Stomach (tissue), 9 donors: ENCODE measurements around the gene CDHR4. TPM values are rescaled to one million over a fixed set of nuclear protein-coding genes. Genes with fewer than 3 reads are reported as not detected.
A peak's percentile ranks its signal among the peaks of the same experiment; 100 is the strongest.

Source experiments
- DNase-seq, 2 donors: peaks; one replicate each; pipeline versions ENCODE4 v3.0.0 to v3.0.0-alpha.2; 2013 to 2019
- H3K27ac ChIP-seq, 5 donors: fragments of 200-600 bp in 4 of 5; sonication (generic) in 4 of 5; one replicate each; pipeline ENCODE4 v1.5.1; 2013 to 2019; ENCODE audit warnings: mild to moderate bottlenecking in 1 of 5, moderate library complexity in 1 of 5
- H3K27me3 ChIP-seq, 3 donors: fragments of 200-600 bp; sonication (generic); one replicate each; pipeline ENCODE4 v1.5.1; 2017 to 2019; ENCODE audit warnings: mixed run types in 1 of 3
- H3K36me3 ChIP-seq, 4 donors: fragments of 200-600 bp; sonication (generic); 1 replicate in 3 of 4; 2 replicates in 1 of 4; pipeline ENCODE4 v1.5.1; 2016 to 2019
- H3K4me1 ChIP-seq, 4 donors: fragments of 200-600 bp; sonication (generic); one replicate each; pipeline ENCODE4 v1.5.1; 2016 to 2019
- H3K4me3 ChIP-seq, 4 donors: fragments of 200-600 bp; sonication (generic) in 3 of 4; one replicate each; pipeline ENCODE4 v1.5.1; 2016 to 2019; ENCODE audit warnings: mild to moderate bottlenecking in 1 of 4
- H3K9me3 ChIP-seq, 4 donors: fragments of 200-600 bp; sonication (generic); one replicate each; pipeline ENCODE4 v1.5.1; 2016 to 2019
- CTCF ChIP-seq, 7 experiments: fragments of 450-650 bp in 4 of 7; fragments of 200-600 bp in 3 of 7; sonication (generic) in 3 of 7; IDR thresholded peaks; one replicate each; pipeline ENCODE4 v1.5.1; 2016 to 2019; ENCODE audit warnings: antibody characterized with exemption in 7 of 7, control low read depth in 2 of 7, mild to moderate bottlenecking in 1 of 7
- EP300 ChIP-seq: sonication (generic); formaldehyde crosslinking; IDR thresholded peaks from one replicate; pipeline ENCODE4 v1.6.1; 2017; ENCODE audit warnings: antibody characterized with exemption
- POLR2A ChIP-seq, 4 donors: fragments of 450-650 bp; IDR thresholded peaks; one replicate each; pipeline ENCODE4 v1.6.1; 2016; ENCODE audit warnings: antibody characterized with exemption in 4 of 4, control low read depth in 2 of 4, mild to moderate bottlenecking in 1 of 4, moderate library complexity in 1 of 4
- POLR2AphosphoS5 ChIP-seq, 3 donors: sonication (generic); formaldehyde crosslinking; IDR thresholded peaks; one replicate each; pipeline ENCODE4 v1.6.1; 2016; ENCODE audit warnings: antibody characterized with exemption in 3 of 3
- WGBS, 5 donors: extraction: QIAGEN DNeasy Blood & Tissue Kit in 3 of 5; methylation state at CpG; one replicate each; pipeline versions ENCODE4 v1.1.5 to v1.1.7; 2013 to 2018; 5-methylcytosine and 5-hydroxymethylcytosine counted together
- intact Hi-C: fragments of 100-400 bp; cut with DNase I; formaldehyde crosslinking; loops from one replicate; pipeline ENCODE4 v1.15.1; 2023; ENCODE audit warnings: low total_unique reads
- polyA plus RNA-seq, 3 donors: library from polyadenylated mRNA; stranded (reverse); fragments of 200-250 nt; gene quantifications; one replicate each; pipeline ENCODE4 v1.2.3, GENCODE V29; 2013
- total RNA-seq, 5 donors: library from RNA; depleted of rRNA; stranded (reverse); fragments of >200 nt; gene quantifications; one replicate each; pipeline versions ENCODE4 v1.1.0 to v1.2.3, GENCODE V29; 2014 to 2016
- donor health status: healthy with polysubstance abuse.
- donor health status: Bipolar disorder and iron deficiency.
- donor health status: healthy.

CDHR4 gene
- total and polyA plus RNA-seq, 8 donors = under 0.01 to 0.73 (median 0.18) TPM; not detected in 5

DNA sequence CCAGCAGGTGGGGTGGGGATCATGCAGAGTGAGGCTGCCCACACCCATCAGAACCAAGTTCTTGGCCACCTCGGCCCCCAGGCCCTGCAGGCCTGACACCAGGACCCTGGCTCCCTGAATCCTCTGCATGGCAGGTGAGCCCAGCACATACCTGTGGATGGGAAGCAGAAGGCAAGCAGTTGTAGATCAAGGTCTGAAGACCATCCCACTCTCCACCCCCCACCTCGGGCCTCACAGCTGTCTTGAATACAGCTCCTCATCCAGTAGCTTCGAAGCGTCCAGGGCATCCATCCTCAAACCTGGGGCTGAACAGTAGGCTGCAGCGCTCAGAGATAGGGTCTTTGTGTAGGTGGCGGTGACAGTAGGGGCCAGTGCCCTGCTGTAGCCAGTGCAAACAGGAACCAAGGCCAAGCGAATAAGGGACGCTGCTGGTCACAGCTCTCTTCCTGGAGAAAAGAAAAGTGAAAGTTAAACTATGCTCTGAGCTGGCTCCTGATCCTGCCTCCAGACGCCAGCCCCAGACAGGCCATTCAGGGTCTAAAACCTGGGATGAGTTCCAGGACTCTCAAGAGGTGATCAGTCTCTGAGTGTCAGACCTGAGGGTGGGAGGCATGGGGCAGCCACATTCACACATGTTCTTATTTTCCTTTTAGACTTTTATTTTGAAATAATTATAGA is 14.0 kb upstream of the CDHR4 start, which contains the start of gene UBA7:
TSS of gene UBA7 (minus strand) at position 457 of the 678 bp plus-strand sequence. CDS start at position 291, 166 bp downstream.
- WGBS, 5 donors = 2 to 12% (median 7%) methylated on average over 7 to 9 of the region's 9 CpGs
- peak within 1 kb of the TSS; percentile 53 to 85 (median 82) for H3K27ac ChIP-seq
- H3K36me3 ChIP-seq = peaks cover 7 to 40% (median 38%) of the 10 kb centered on the region in 4 donors
- intact Hi-C loops = no loop called here
- peak; percentile 61 to 89 for DNase-seq
- H3K4me1 ChIP-seq = peaks cover 13 to 35% (median 25%) of the 10 kb centered on the region in 4 donors
- peak within 1 kb of the TSS; percentile 50 to 58 (median 54) for H3K4me3 ChIP-seq
- H3K9me3 ChIP-seq = no peaks in the 10 kb centered on the region
- H3K27me3 ChIP-seq = no peaks in the 10 kb centered on the region
- TF ChIP-seq EP300 (no peak), POLR2A (IDR thresholded peaks at IDR 0.05) (no peak), CTCF (IDR thresholded peaks at IDR 0.05) (no peak), POLR2AphosphoS5 (IDR thresholded peaks at IDR 0.05) (peak; percentile 19 to 41 (median 26))

GRCh38 chr3:49812916-49813496 is 13.3 kb upstream of the CDHR4 start:
- Histone ChIP-seq H3K4me3 (peak overlapping the region; percentile 50 to 58 (median 54)), H3K27ac (peak overlapping the region; percentile 53 to 85 (median 82)), H3K27me3 (no peaks in the 10 kb centered on the region), H3K9me3 (no peaks in the 10 kb centered on the region), H3K4me1 (peaks cover 13 to 37% (median 26%) of the 10 kb centered on the region in 4 donors), H3K36me3 (peaks cover 7 to 46% (median 42%) of the 10 kb centered on the region in 4 donors)
- TF ChIP-seq POLR2A (IDR thresholded peaks at IDR 0.05) = no peak
- no peak for TF ChIP-seq EP300
- no peak for TF ChIP-seq POLR2AphosphoS5 (IDR thresholded peaks at IDR 0.05)
- TF ChIP-seq CTCF (IDR thresholded peaks at IDR 0.05) = no peak
- WGBS, 5 donors = 15 to 41% (median 28%) methylated on average over 7 to 9 of the region's 9 CpGs
- intact Hi-C loops = no loop called here
- DNase-seq = no peak

DNA sequence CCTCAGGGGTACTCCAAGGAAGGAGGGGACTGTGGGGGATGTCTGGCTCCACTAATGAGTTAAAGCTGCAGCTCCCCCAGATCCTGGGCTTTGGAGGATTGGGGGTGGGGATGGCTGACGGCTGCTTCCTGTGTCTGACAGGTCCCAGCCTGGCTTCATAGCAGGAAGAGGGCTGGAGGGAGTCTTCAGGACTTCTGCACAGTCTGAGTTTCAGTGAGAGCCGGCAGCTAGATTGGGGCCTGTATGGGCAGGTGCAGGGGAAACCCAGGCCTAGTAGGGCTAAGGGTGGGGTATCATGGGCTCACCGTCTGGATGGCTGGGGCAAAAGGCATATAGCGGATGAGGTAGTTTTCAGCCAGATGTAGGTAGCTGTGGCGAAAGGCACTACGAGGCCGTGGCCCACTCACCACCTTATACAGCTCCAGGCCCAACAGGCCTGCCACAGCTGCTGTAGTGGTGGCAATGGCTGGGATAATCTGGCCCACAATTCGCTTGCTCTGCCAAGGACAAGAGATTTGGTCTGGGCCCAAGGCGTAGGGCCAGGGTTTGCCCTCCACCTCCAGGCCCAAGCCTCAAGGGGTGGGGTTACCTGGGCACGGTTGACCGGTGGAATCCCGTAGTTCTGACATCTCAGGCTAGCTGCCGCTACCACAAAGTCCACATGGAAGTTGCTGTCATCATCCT is 7.9 kb upstream of the CDHR4 start:
- Histone ChIP-seq H3K27me3 (no peaks in the 10 kb centered on the region), H3K4me3 (no peak overlapping the region), H3K4me1 (peaks cover 43 to 71% (median 57%) of the 10 kb centered on the region in 4 donors), H3K36me3 (peaks cover 7 to 50% (median 43%) of the 10 kb centered on the region in 4 donors), H3K27ac (peak overlapping the region in 4 of 5 donors; percentile 30 to 90 (median 81)), H3K9me3 (no peaks in the 10 kb centered on the region)
- TF ChIP-seq POLR2AphosphoS5 (IDR thresholded peaks at IDR 0.05) (no peak), CTCF (IDR thresholded peaks at IDR 0.05) (no peak), POLR2A (IDR thresholded peaks at IDR 0.05) (no peak), EP300 (no peak)
- peak in 1 of 2 donors; percentile 74 for DNase-seq
- WGBS, 5 donors = 71 to 81% (median 76%) methylated on average over 10 to 13 of the region's 13 CpGs
- intact Hi-C loops = no loop called here

GRCh38 chr3:49806850-49807249 is 7.2 kb upstream of the CDHR4 start:
- H3K9me3 ChIP-seq = no peaks in the 10 kb centered on the region
- H3K4me3 ChIP-seq = no peak overlapping the region
- H3K4me1 ChIP-seq = peaks cover 40 to 71% (median 59%) of the 10 kb centered on the region in 4 donors
- TF ChIP-seq EP300 (no peak), CTCF (IDR thresholded peaks at IDR 0.05) (no peak), POLR2A (IDR thresholded peaks at IDR 0.05) (no peak), POLR2AphosphoS5 (IDR thresholded peaks at IDR 0.05) (no peak)
- peaks cover 7 to 46% (median 36%) of the 10 kb centered on the region in 4 donors for H3K36me3 ChIP-seq
- 71 to 85% (median 80%) methylated on average over 1 to 2 of the region's 2 CpGs for WGBS, 5 donors
- H3K27me3 ChIP-seq = no peaks in the 10 kb centered on the region
- H3K27ac ChIP-seq = peak overlapping the region in 4 of 5 donors; percentile 74 to 94 (median 89)
- DNase-seq = no peak
- intact Hi-C loops = no loop called here
